Colonic mucosa (tissue), 4 donors: ENCODE data around the gene PPP1R9B. TPM values are rescaled to one million over a fixed set of nuclear protein-coding genes. Genes with fewer than 3 reads are reported as not detected.

ENCODE experiments used
- DNase-seq: peaks from one replicate; pipeline ENCODE4 v3.0.0-alpha.2; 2020
- H3K27ac ChIP-seq: fragments of 200-600 bp; one replicate; pipeline ENCODE4 v1.8.0; 2021
- H3K27me3 ChIP-seq: fragments of 200-600 bp; one replicate; pipeline ENCODE4 v1.8.0; 2021
- H3K36me3 ChIP-seq: fragments of 200-600 bp; one replicate; pipeline ENCODE4 v1.8.0; 2021
- H3K4me1 ChIP-seq: fragments of 200-600 bp; one replicate; pipeline ENCODE4 v1.8.0; 2021; ENCODE audit warnings: mild to moderate bottlenecking
- H3K4me3 ChIP-seq: fragments of 200-600 bp; one replicate; pipeline ENCODE4 v1.8.0; 2021
- H3K9ac ChIP-seq, 2 donors: one replicate each; pipeline ENCODE4 v1.7.0; 2013; ENCODE audit warnings: control low read depth in 2 of 2, low read depth in 2 of 2, low read length in 2 of 2
- H3K9me3 ChIP-seq: fragments of 200-600 bp; one replicate; pipeline ENCODE4 v1.8.0; 2021
- CTCF ChIP-seq: fragments of 200-600 bp; IDR thresholded peaks from one replicate; pipeline ENCODE4 v1.8.0; 2022; ENCODE audit warnings: antibody characterized with exemption, mild to moderate bottlenecking
- intact Hi-C: fragments of 100-400 bp; cut with DNase I; formaldehyde crosslinking; loops from one replicate; pipeline ENCODE4 v1.14.1; 2022
- total RNA-seq, 2 donors: library from RNA; stranded (reverse); fragmentation: NEBNext Ultra II Directional in 1 of 2; extraction: Animal tissue kit (Norgen Biotek cat#: 25700) in 1 of 2; gene quantifications; one replicate each; pipeline ENCODE4 v1.2.1, GENCODE V29; 2021
- donor health status: healthy.
- donor health status: DM: no; HTN: no; CAD: no.
- donor health status: DM: no; HTN: no; CAD: no.

PPP1R9B gene
- total RNA-seq, 2 donors from 2014 or later: 36.6 to 43.2 TPM

- no peak overlapping the region for H3K9ac ChIP-seq
- no peak overlapping the region for H3K4me3 ChIP-seq
- no peaks in the 10 kb centered on the region for H3K36me3 ChIP-seq
- H3K27me3 ChIP-seq: no peaks in the 10 kb centered on the region
- no peak for DNase-seq
- no peak for TF ChIP-seq CTCF
- H3K9me3 ChIP-seq: no peaks in the 10 kb centered on the region
- intact Hi-C loops: no loop called here
- H3K4me1 ChIP-seq: peaks cover 5% of the 10 kb centered on the region
- H3K27ac ChIP-seq: no peak overlapping the region
Observed at GRCh38 chr17:50165066-50165465, 14.6 kb upstream of the PPP1R9B start.

- Histone ChIP-seq H3K27me3 (no peaks in the 10 kb centered on the region), H3K4me3 (no peak overlapping the region), H3K36me3 (no peaks in the 10 kb centered on the region), H3K9me3 (no peaks in the 10 kb centered on the region), H3K27ac (no peak overlapping the region), H3K9ac (no peak overlapping the region), H3K4me1 (peaks cover 5% of the 10 kb centered on the region)
- intact Hi-C loops: no loop called here
- DNase-seq: no peak
- no peak for TF ChIP-seq CTCF
Observed at GRCh38 chr17:50164697-50164988, 14.2 kb upstream of the PPP1R9B start.

- H3K9ac ChIP-seq: peak overlapping the region in 1 of 2 donors; percentile 7
- no peaks in the 10 kb centered on the region for H3K9me3 ChIP-seq
- peaks cover 5% of the 10 kb centered on the region for H3K4me1 ChIP-seq
- no peak overlapping the region for H3K27ac ChIP-seq
- no peak overlapping the region for H3K4me3 ChIP-seq
- no peaks in the 10 kb centered on the region for H3K36me3 ChIP-seq
- DNase-seq: no peak
- intact Hi-C loops: no loop called here
- TF ChIP-seq CTCF: no peak
- no peaks in the 10 kb centered on the region for H3K27me3 ChIP-seq
Observed at GRCh38 chr17:50163843-50164696, 13.6 kb upstream of the PPP1R9B start.

GRCh38 chr17:50162466-50163254 is 12.2 kb upstream of the PPP1R9B start:
- H3K27me3 ChIP-seq: no peaks in the 10 kb centered on the region
- no peak for DNase-seq
- H3K4me1 ChIP-seq: peaks cover 5% of the 10 kb centered on the region
- H3K36me3 ChIP-seq: no peaks in the 10 kb centered on the region
- no peak overlapping the region for H3K27ac ChIP-seq
- intact Hi-C loops: no loop called here
- H3K4me3 ChIP-seq: no peak overlapping the region
- no peak for TF ChIP-seq CTCF
- H3K9ac ChIP-seq: no peak overlapping the region
- no peaks in the 10 kb centered on the region for H3K9me3 ChIP-seq

GRCh38 chr17:50161911-50162288 is 11.4 kb upstream of the PPP1R9B start:
- no peak for TF ChIP-seq CTCF
- Histone ChIP-seq H3K36me3 (no peaks in the 10 kb centered on the region), H3K27ac (no peak overlapping the region), H3K9me3 (no peaks in the 10 kb centered on the region), H3K4me1 (peaks cover 5% of the 10 kb centered on the region), H3K9ac (no peak overlapping the region), H3K27me3 (no peaks in the 10 kb centered on the region), H3K4me3 (peak overlapping the region; percentile 35)
- intact Hi-C loops: no loop called here
- DNase-seq: no peak
